IMR-90 (cell line): ENCODE measurements around the gene DMAC2. TPM values are rescaled to one million over a fixed set of nuclear protein-coding genes. Genes with fewer than 3 reads are reported as not detected.

ENCODE experiments used
- ATAC-seq: fragments of 200-7000 bp; cut with Tn5 transposase; 2 replicates; pipeline ENCODE4 v1.9.1; 2020; ENCODE audit warnings: low read depth, mild to moderate bottlenecking, moderate library complexity
- BruUV-seq: library from RNA; stranded (reverse); fragments of 400-500 nt; replicated peaks from 2 replicates; lab custom pipeline; 2021; lab: Mats Ljungman, UMichigan
- CTCF ChIA-PET: fragments of 300-600 bp; formaldehyde crosslinking; extraction: SDS; loops from one replicate; lab custom pipeline; 2021; ENCODE audit warnings: antibody characterized with exemption; lab: Yijun Ruan, JAX
- POLR2A ChIA-PET: fragments of 300-600 bp; sonication (Branson Sonifier 250); formaldehyde crosslinking; loops from one replicate; lab custom pipeline; 2022; ENCODE audit warnings: antibody characterized with exemption; ENCODE audit not compliant: unreplicated experiment; lab: Charles Lee
- DNase-seq: peaks from one replicate; pipeline ENCODE4 v3.0.0; 2013
- H2AFZ ChIP-seq: replicated peaks from 2 replicates; pipeline ENCODE3; 2013; ENCODE audit warnings: low read length, mild to moderate bottlenecking; ENCODE audit not compliant: poor library complexity
- H2AK5ac ChIP-seq: 2 replicates; pipeline ENCODE4 v1.6.1; 2013; ENCODE audit warnings: low read depth, low read length, inconsistent platforms
- H2AK9ac ChIP-seq: replicated peaks from 2 replicates; pipeline ENCODE3; 2013; ENCODE audit warnings: mild to moderate bottlenecking, low read depth, low read length, moderate library complexity; ENCODE audit not compliant: poor library complexity
- H2BK120ac ChIP-seq: 2 replicates; pipeline ENCODE4 v1.6.1; 2013; ENCODE audit warnings: low read depth, low read length, inconsistent platforms
- H2BK15ac ChIP-seq: 3 replicates; pipeline ENCODE4 v1.6.1; 2013; ENCODE audit warnings: low read depth, low read length, inconsistent platforms
- H2BK20ac ChIP-seq: 2 replicates; pipeline ENCODE4 v1.6.1; 2013; ENCODE audit warnings: low read depth, mild to moderate bottlenecking, inconsistent platforms, low read length, moderate library complexity
- H2BK5ac ChIP-seq: 2 replicates; pipeline ENCODE4 v1.6.1; 2013; ENCODE audit warnings: mild to moderate bottlenecking, low read depth, low read length, inconsistent platforms; ENCODE audit not compliant: poor library complexity, severe bottlenecking
- H3K14ac ChIP-seq: replicated peaks from 2 replicates; pipeline ENCODE4 v1.6.1; 2013; ENCODE audit warnings: low read depth, low read length, inconsistent platforms
- H3K18ac ChIP-seq: 2 replicates; pipeline ENCODE4 v1.6.1; 2013; ENCODE audit warnings: low read depth, low read length, control low read depth
- H3K23ac ChIP-seq: 2 replicates; pipeline ENCODE4 v1.6.1; 2013; ENCODE audit warnings: low read depth, low read length, inconsistent platforms
- H3K27ac ChIP-seq: 2 replicates; pipeline ENCODE4 v1.5.1; 2013; ENCODE audit warnings: mild to moderate bottlenecking, control low read depth, low read length; ENCODE audit not compliant: insufficient read depth
- H3K27me3 ChIP-seq: 2 replicates; pipeline ENCODE4 v1.6.1; 2013; ENCODE audit warnings: low read length; ENCODE audit not compliant: control insufficient read depth, insufficient read depth
- H3K36me3 ChIP-seq: 2 replicates; pipeline ENCODE4 v1.6.1; 2013; ENCODE audit warnings: low read length, mixed read lengths; ENCODE audit not compliant: control insufficient read depth, insufficient read depth
- H3K4ac ChIP-seq: 2 replicates; pipeline ENCODE4 v1.6.1; 2013; ENCODE audit warnings: low read depth, low read length, inconsistent platforms
- H3K4me1 ChIP-seq: 2 replicates; pipeline ENCODE4 v1.6.1; 2013; ENCODE audit warnings: low read length, mixed read lengths; ENCODE audit not compliant: control insufficient read depth, insufficient read depth
- H3K4me2 ChIP-seq: 2 replicates; pipeline ENCODE4 v1.6.1; 2013; ENCODE audit warnings: low read depth, mild to moderate bottlenecking, control low read depth, low read length, moderate library complexity
- H3K4me3 ChIP-seq: 2 replicates; pipeline ENCODE4 v1.5.1; 2013; ENCODE audit warnings: low read depth, mild to moderate bottlenecking, control low read depth, low read length, moderate library complexity; ENCODE audit not compliant: insufficient read depth
- H3K56ac ChIP-seq: 2 replicates; pipeline ENCODE4 v1.6.1; 2013; ENCODE audit warnings: low read length, inconsistent platforms; ENCODE audit not compliant: insufficient read depth; ENCODE audit errors: extremely low read depth
- H3K79me1 ChIP-seq, 2 experiments: 2 replicates each; pipeline ENCODE4 v1.6.1; 2013; ENCODE audit warnings: low read length in 2 of 2, inconsistent platforms in 1 of 2, low read depth in 1 of 2
- H3K9ac ChIP-seq: 2 replicates; pipeline ENCODE4 v1.6.1; 2013; ENCODE audit warnings: low read depth, low read length, control low read depth
- H3K9me1 ChIP-seq: 2 replicates; pipeline ENCODE4 v1.6.1; 2013; ENCODE audit warnings: low read length, inconsistent platforms; ENCODE audit not compliant: insufficient read depth
- H3K9me3 ChIP-seq: 2 replicates; pipeline ENCODE4 v1.6.1; 2013; ENCODE audit warnings: low read length; ENCODE audit not compliant: control insufficient read depth, insufficient read depth
- H4K20me1 ChIP-seq: 2 replicates; pipeline ENCODE4 v1.6.1; 2013; ENCODE audit warnings: low read length, inconsistent platforms; ENCODE audit not compliant: insufficient read depth
- H4K5ac ChIP-seq: 2 replicates; pipeline ENCODE4 v1.6.1; 2013; ENCODE audit warnings: mild to moderate bottlenecking, low read depth, low read length, control low read depth
- H4K8ac ChIP-seq, 2 experiments: 2 replicates each; pipeline ENCODE4 v1.6.1; 2013; ENCODE audit warnings: low read depth in 2 of 2, low read length in 2 of 2, control low read depth in 1 of 2, inconsistent platforms in 1 of 2
- H4K91ac ChIP-seq: 2 replicates; pipeline ENCODE4 v1.6.1; 2013; ENCODE audit warnings: low read depth, low read length, inconsistent platforms; ENCODE audit not compliant: insufficient read depth
- MXI1 ChIP-seq: IDR thresholded peaks from 2 replicates; pipeline ENCODE4 v1.6.1; 2012; ENCODE audit warnings: low read depth, mild to moderate bottlenecking, low read length, moderate library complexity, borderline replicate concordance
- POLR2A ChIP-seq: IDR thresholded peaks from 2 replicates; pipeline ENCODE4 v1.6.1; 2012; ENCODE audit warnings: mild to moderate bottlenecking, low read depth, low read length
- SMC3 ChIP-seq: fragments of 150-350 bp; IDR thresholded peaks from 2 replicates; pipeline ENCODE4 v1.6.1; 2016; ENCODE audit warnings: low read depth, mild to moderate bottlenecking, antibody characterized with exemption, low read length, moderate library complexity
- USF2 ChIP-seq: fragments of 150-350 bp; IDR thresholded peaks from 2 replicates; pipeline ENCODE4 v1.6.1; 2017; ENCODE audit warnings: mild to moderate bottlenecking, antibody characterized with exemption, low read length, low read depth
- WGBS, 2 experiments: methylation state at CpG; one replicate each; pipeline versions ENCODE4 v1.1.5 to v1.1.7; 2013; ENCODE audit warnings: missing lambda C conversion rate in 2 of 2; ENCODE audit not compliant: insufficient read length in 1 of 2; ENCODE audit errors: extremely low coverage in 2 of 2; 5-methylcytosine and 5-hydroxymethylcytosine counted together
- dilution Hi-C: fragments of 300-500 bp; cut with HindIII; formaldehyde crosslinking; loops from one replicate; pipeline ENCODE4 v1.14.3; 2018; ENCODE audit warnings: low sequenced_read_pairs; ENCODE audit not compliant: unreplicated experiment
- in situ Hi-C: fragments of 300-500 bp; cut with MboI; formaldehyde crosslinking; loops from 3 replicates; pipeline ENCODE4 v1.14.3; 2019; ENCODE audit warnings: low sequenced_read_pairs, inconsistent platforms, mixed read lengths
- intact Hi-C: fragments of 100-400 bp; cut with micrococcal nuclease; formaldehyde crosslinking; loops from 2 replicates; pipeline ENCODE4 v1.10.0; 2022
- polyA plus RNA-seq, 3 experiments: library from polyadenylated mRNA; depleted of rRNA; stranded (reverse); fragments of >200 nt; gene quantifications; 2 replicates each; pipeline ENCODE4 v1.2.3, GENCODE V29; 2012; ENCODE audit warnings: low replicate concordance in 1 of 3
- total RNA-seq: library from RNA; depleted of rRNA; stranded (reverse); fragments of >200 nt; gene quantifications from 2 replicates; pipeline ENCODE4 v1.2.3, GENCODE V29; 2012

DMAC2 gene
- total and polyA plus RNA-seq, 2 of the 4 experiments (the other 2 are of a cell fraction): 52.5 to 72.2 TPM

DNA sequence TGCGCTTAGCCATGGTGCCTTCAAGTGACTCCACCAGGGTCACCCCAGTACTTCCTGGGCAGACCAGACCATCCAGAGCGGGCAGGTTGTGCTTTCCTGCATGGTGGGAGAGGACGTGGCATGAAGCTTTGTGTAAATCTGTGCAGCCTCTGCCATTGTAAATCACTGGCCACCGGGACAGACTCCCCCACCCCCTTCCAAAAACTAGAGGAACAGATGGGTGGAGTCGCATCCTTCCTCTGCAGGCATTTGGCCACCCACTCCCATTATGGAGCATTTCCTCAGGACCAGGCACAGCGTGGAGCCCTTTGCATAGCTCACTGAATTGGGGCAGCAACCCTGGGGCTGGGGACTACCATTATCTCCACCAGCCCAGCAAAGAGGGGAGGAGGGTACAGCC lies 33.9 kb downstream of the DMAC2 start:
- Histone ChIP-seq H2BK120ac (no peak overlapping the region), H2AFZ (no peak overlapping the region), H3K14ac (no peak overlapping the region), H4K91ac (no peak overlapping the region), H3K4me1 (peaks cover 4% of the 10 kb centered on the region), H3K18ac (no peak overlapping the region), H3K27me3 (no peaks in the 10 kb centered on the region), H3K4ac (no peak overlapping the region), H2BK5ac (no peak overlapping the region), H3K9me3 (no peaks in the 10 kb centered on the region), H2AK9ac (peak overlapping the region; percentile 50), H4K20me1 (no peaks in the 10 kb centered on the region), H3K79me1 (peaks cover 5 to 13% of the 10 kb centered on the region in 2 experiments; a peak in 3 of 4 replicates), H3K36me3 (peaks cover 10% of the 10 kb centered on the region), H3K23ac (no peak overlapping the region), H3K9me1 (peaks cover 10% of the 10 kb centered on the region; the same call in 1 of the 2 replicates), H2BK20ac (no peak overlapping the region), H4K5ac (no peak overlapping the region), H3K4me3 (no peak overlapping the region), H3K56ac (no peak overlapping the region), H4K8ac (no peak overlapping the region), H3K27ac (no peak overlapping the region), H3K4me2 (no peak overlapping the region), H2BK15ac (no peak overlapping the region), H3K9ac (no peak overlapping the region), H2AK5ac (no peak overlapping the region)
- dilution Hi-C loops (no loop called here), intact Hi-C loops (no loop called here), in situ Hi-C loops (no loop called here)
- no peak for DNase-seq
- ChIA-PET POLR2A (no interaction called here), CTCF (no interaction called here)
- BruUV-seq: no TSS peak
- WGBS, 2 experiments: no CpG with 5 or more reads among the region's 6 CpGs
- no peak for TF ChIP-seq USF2
- no peak for TF ChIP-seq SMC3
- TF ChIP-seq MXI1: no peak
- no peak for TF ChIP-seq POLR2A
- no peak for ATAC-seq
